CD14-positive monocyte (primary cell): ENCODE data around the gene TRABD. TPM values are rescaled to one million over a fixed set of nuclear protein-coding genes. Genes with fewer than 3 reads are reported as not detected.

ENCODE experiments used
- DNase-seq, 3 donors: peaks; one replicate each; pipeline ENCODE4 v3.0.0-alpha.2; 2011 to 2022
- H2AFZ ChIP-seq: 2 replicates; pipeline ENCODE4 v1.6.0; 2012; ENCODE audit warnings: mild to moderate bottlenecking, low read depth, low read length, inconsistent platforms; ENCODE audit not compliant: insufficient read depth, poor library complexity, severe bottlenecking
- H3K27ac ChIP-seq, 2 donors: 1 replicate in 1 of 2; 2 replicates in 1 of 2; pipeline ENCODE4 v1.5.1; 2012 to 2013; ENCODE audit warnings: low read length in 2 of 2, control low read depth in 1 of 2, inconsistent platforms in 1 of 2, low read depth in 1 of 2, mild to moderate bottlenecking in 1 of 2
- H3K27me3 ChIP-seq, 2 donors: one replicate each; pipeline versions ENCODE4 v1.6.0 to v1.6.1; 2011 to 2013; ENCODE audit warnings: low read length in 2 of 2; ENCODE audit not compliant: control insufficient read depth in 2 of 2, insufficient read depth in 2 of 2
- H3K36me3 ChIP-seq, 2 donors: replicated peaks in 1 of 2; 1 replicate in 1 of 2; 2 replicates in 1 of 2; pipeline versions ENCODE4 v1.5.1 to v1.6.1; 2012 to 2013; ENCODE audit warnings: low read length in 2 of 2, control low read depth in 1 of 2, inconsistent platforms in 1 of 2, mild to moderate bottlenecking in 1 of 2; ENCODE audit not compliant: insufficient read depth in 2 of 2, control insufficient read depth in 1 of 2
- H3K4me1 ChIP-seq, 2 donors: 1 replicate in 1 of 2; 2 replicates in 1 of 2; pipeline versions ENCODE4 v1.5.1 to v1.6.1; 2012 to 2013; ENCODE audit warnings: low read length in 2 of 2, control low read depth in 1 of 2, inconsistent platforms in 1 of 2, mild to moderate bottlenecking in 1 of 2, moderate library complexity in 1 of 2; ENCODE audit not compliant: insufficient read depth in 2 of 2, control insufficient read depth in 1 of 2
- H3K4me2 ChIP-seq: replicated peaks from 2 replicates; pipeline ENCODE3; 2012; ENCODE audit warnings: low read length, moderate library complexity, mild to moderate bottlenecking; ENCODE audit not compliant: poor library complexity, severe bottlenecking; ENCODE audit errors: extremely low read depth
- H3K4me3 ChIP-seq, 3 experiments: fragments of 200-600 bp in 1 of 3; sonication (generic) in 1 of 3; replicated peaks in 1 of 3; 1 replicate in 2 of 3; 2 replicates in 1 of 3; pipeline ENCODE4 v1.5.1; 2011 to 2013; ENCODE audit warnings: low read length in 3 of 3, mild to moderate bottlenecking in 3 of 3, control low read depth in 2 of 3, low read depth in 2 of 3, inconsistent platforms in 1 of 3, moderate library complexity in 1 of 3
- H3K79me2 ChIP-seq: 2 replicates; pipeline ENCODE4 v1.6.0; 2012; ENCODE audit warnings: mild to moderate bottlenecking, control low read depth, inconsistent platforms, low read length, moderate library complexity; ENCODE audit not compliant: insufficient read depth
- H3K9ac ChIP-seq: 2 replicates; pipeline ENCODE4 v1.6.0; 2017; ENCODE audit warnings: low read length, mild to moderate bottlenecking; ENCODE audit not compliant: insufficient read depth, poor library complexity, severe bottlenecking
- H3K9me3 ChIP-seq, 2 donors: replicated peaks in 1 of 2; 1 replicate in 1 of 2; 2 replicates in 1 of 2; pipeline versions ENCODE4 v1.5.1 to v1.6.1; 2012 to 2013; ENCODE audit warnings: low read length in 2 of 2, control low read depth in 1 of 2; ENCODE audit not compliant: control insufficient read depth in 1 of 2, insufficient read depth in 1 of 2
- H4K20me1 ChIP-seq: 2 replicates; pipeline ENCODE4 v1.6.0; 2012; ENCODE audit warnings: mild to moderate bottlenecking, low read length, control low read depth, moderate library complexity; ENCODE audit not compliant: insufficient read depth
- H3K27ac Mint-ChIP-seq, 7 donors: one replicate each; pipeline ENCODE4 v1.8.0; 2020; ENCODE audit warnings: mild to moderate bottlenecking in 7 of 7, mixed read lengths in 7 of 7, moderate library complexity in 6 of 7, inconsistent platforms in 2 of 7
- H3K27me3 Mint-ChIP-seq, 3 donors: one replicate each; pipeline ENCODE4 v1.8.0; 2021 to 2022; ENCODE audit warnings: low read depth in 3 of 3, mild to moderate bottlenecking in 3 of 3, mixed read lengths in 3 of 3, moderate library complexity in 3 of 3, inconsistent platforms in 1 of 3
- H3K36me3 Mint-ChIP-seq, 2 donors: one replicate each; pipeline ENCODE4 v1.8.0; 2020; ENCODE audit warnings: mixed read lengths in 2 of 2, inconsistent platforms in 1 of 2, mild to moderate bottlenecking in 1 of 2
- H3K4me1 Mint-ChIP-seq: one replicate; pipeline ENCODE4 v1.8.0; 2020; ENCODE audit warnings: mild to moderate bottlenecking, mixed read lengths
- H3K4me3 Mint-ChIP-seq, 2 donors: one replicate each; pipeline ENCODE4 v1.8.0; 2020; ENCODE audit warnings: mild to moderate bottlenecking in 2 of 2, mixed read lengths in 2 of 2, moderate library complexity in 1 of 2
- H3K9me3 Mint-ChIP-seq, 7 donors: one replicate each; pipeline ENCODE4 v1.8.0; 2020 to 2022; ENCODE audit warnings: mixed read lengths in 7 of 7, mild to moderate bottlenecking in 6 of 7, moderate library complexity in 6 of 7, inconsistent platforms in 2 of 7
- WGBS: methylation state at CpG from one replicate; pipeline ENCODE4 v1.1.5; 2013; ENCODE audit warnings: missing lambda C conversion rate; ENCODE audit not compliant: insufficient coverage; 5-methylcytosine and 5-hydroxymethylcytosine counted together
- intact Hi-C, 2 donors: fragments of 100-400 bp; cut with micrococcal nuclease; formaldehyde crosslinking; loops; one replicate each; pipeline versions ENCODE4 v1.15.0 to v1.15.1; 2023
- polyA plus RNA-seq, 3 donors: library from polyadenylated mRNA; depleted of rRNA in 1 of 3; unstranded in 2 of 3; stranded (reverse) in 1 of 3; fragments of 300-500 nt in 2 of 3; fragments of >200 nt in 1 of 3; fragmentation: Illumina TruSeq in 2 of 3; gene quantifications; 1 replicate in 2 of 3; 2 replicates in 1 of 3; pipeline ENCODE4 v1.2.3, GENCODE V29; 2012 to 2021
- TF ChIP-seq, protein P1 (sequence below): fragments of 200-600 bp; IDR thresholded peaks from one replicate; pipeline ENCODE4 v1.8.0; 2022; ENCODE audit warnings: antibody characterized with exemption, mild to moderate bottlenecking

TRABD gene
- polyA plus RNA-seq, 3 donors = 34.5 to 240 (median 39.3) TPM

DNA sequence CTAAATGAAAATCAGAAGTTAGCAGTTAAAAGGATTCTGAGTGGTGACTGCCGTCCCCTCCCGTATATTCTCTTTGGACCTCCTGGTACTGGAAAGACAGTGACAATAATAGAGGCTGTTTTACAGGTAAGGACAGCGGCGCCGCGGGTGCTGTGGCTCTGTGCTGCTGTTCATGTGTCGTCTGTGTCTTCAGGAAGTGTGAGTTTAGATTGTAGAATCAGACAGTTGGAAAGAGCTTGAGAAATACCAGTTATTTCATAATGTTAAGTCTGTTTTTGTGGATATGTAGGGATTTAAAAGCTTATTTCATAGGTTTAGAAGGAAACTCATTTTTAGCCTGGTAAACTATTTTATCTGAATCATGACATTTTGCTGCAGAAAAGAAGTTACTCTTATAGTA, 42.6 kb upstream of the TRABD start:
- H2AFZ ChIP-seq = peak overlapping the region; percentile 62
- H3K4me1 ChIP-seq = peaks cover 44 to 45% of the 10 kb centered on the region in 2 donors
- no peak for DNase-seq
- no peaks in the 10 kb centered on the region for H3K36me3 Mint-ChIP-seq
- peaks cover 0 to 3% (median 1%) of the 10 kb centered on the region in 3 donors for H3K27me3 Mint-ChIP-seq
- H3K4me1 Mint-ChIP-seq = peaks cover 59% of the 10 kb centered on the region
- peak overlapping the region in 1 of 2 donors; percentile 46 for H3K4me3 Mint-ChIP-seq
- H3K4me2 ChIP-seq = no peak overlapping the region
- peak overlapping the region; percentile 40 for H3K9ac ChIP-seq
- intact Hi-C loops = no loop called here
- H4K20me1 ChIP-seq = no peaks in the 10 kb centered on the region
- H3K79me2 ChIP-seq = no peaks in the 10 kb centered on the region
- H3K9me3 Mint-ChIP-seq = no peaks in the 10 kb centered on the region
- no peak overlapping the region for H3K4me3 ChIP-seq
- H3K27ac Mint-ChIP-seq = no peak overlapping the region
- no peaks in the 10 kb centered on the region for H3K36me3 ChIP-seq
- no peaks in the 10 kb centered on the region for H3K9me3 ChIP-seq
- H3K27ac ChIP-seq = no peak overlapping the region
- WGBS = 18% methylated on average over 7 of the region's 7 CpGs
- no peaks in the 10 kb centered on the region for H3K27me3 ChIP-seq
- TF ChIP-seq, protein P1, sequence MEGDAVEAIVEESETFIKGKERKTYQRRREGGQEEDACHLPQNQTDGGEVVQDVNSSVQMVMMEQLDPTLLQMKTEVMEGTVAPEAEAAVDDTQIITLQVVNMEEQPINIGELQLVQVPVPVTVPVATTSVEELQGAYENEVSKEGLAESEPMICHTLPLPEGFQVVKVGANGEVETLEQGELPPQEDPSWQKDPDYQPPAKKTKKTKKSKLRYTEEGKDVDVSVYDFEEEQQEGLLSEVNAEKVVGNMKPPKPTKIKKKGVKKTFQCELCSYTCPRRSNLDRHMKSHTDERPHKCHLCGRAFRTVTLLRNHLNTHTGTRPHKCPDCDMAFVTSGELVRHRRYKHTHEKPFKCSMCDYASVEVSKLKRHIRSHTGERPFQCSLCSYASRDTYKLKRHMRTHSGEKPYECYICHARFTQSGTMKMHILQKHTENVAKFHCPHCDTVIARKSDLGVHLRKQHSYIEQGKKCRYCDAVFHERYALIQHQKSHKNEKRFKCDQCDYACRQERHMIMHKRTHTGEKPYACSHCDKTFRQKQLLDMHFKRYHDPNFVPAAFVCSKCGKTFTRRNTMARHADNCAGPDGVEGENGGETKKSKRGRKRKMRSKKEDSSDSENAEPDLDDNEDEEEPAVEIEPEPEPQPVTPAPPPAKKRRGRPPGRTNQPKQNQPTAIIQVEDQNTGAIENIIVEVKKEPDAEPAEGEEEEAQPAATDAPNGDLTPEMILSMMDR = no peak

DNA sequence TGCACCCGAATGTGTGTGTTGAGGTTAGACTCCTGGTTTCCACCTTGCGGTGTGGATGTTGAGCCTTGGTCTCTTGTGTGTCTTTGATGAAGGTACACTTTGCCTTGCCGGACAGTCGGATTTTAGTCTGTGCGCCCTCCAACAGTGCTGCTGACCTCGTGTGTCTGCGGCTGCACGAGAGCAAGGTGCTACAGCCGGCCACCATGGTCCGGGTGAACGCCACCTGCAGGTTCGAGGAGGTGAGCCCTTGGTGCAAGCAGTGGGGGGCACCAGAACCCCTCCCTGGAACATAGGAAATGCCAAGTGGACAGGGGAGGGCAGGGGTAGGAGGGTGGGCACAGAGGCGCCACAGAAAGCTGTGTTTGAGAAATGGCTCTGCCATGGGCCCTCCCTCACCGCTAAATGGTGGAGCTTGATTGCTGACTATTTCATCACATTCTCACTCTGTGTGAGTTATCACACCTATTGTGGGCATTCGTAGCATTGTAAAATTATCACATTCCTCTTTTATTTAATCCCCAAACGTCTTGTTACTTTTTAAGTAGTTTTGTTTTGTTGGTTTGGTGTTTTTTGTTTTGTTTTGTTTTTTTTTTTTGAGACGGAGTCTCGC, 41.6 kb upstream of the TRABD start:
- 90% methylated on average over 10 of the region's 18 CpGs for WGBS
- Histone ChIP-seq H4K20me1 (no peaks in the 10 kb centered on the region), H3K9me3 (no peaks in the 10 kb centered on the region), H3K27me3 (no peaks in the 10 kb centered on the region), H3K79me2 (no peaks in the 10 kb centered on the region), H3K9ac (no peak overlapping the region), H3K27ac (no peak overlapping the region), H3K4me3 (no peak overlapping the region), H3K36me3 (no peaks in the 10 kb centered on the region), H2AFZ (no peak overlapping the region), H3K4me1 (peaks cover 53 to 55% of the 10 kb centered on the region in 2 donors), H3K4me2 (no peak overlapping the region)
- Mint-ChIP-seq H3K4me1 (peaks cover 69% of the 10 kb centered on the region), H3K27ac (no peak overlapping the region), H3K4me3 (no peak overlapping the region), H3K9me3 (no peaks in the 10 kb centered on the region), H3K27me3 (peaks cover 0 to 3% (median 1%) of the 10 kb centered on the region in 3 donors), H3K36me3 (no peaks in the 10 kb centered on the region)
- intact Hi-C loops = no loop called here
- TF ChIP-seq, protein P1 = no peak
- no peak for DNase-seq
